Islet precursor cell (in vitro differentiated cells): ENCODE measurements around the gene MAGEB1.

Experiments used
- DNase-seq: peaks from one replicate; pipeline ENCODE4 v3.0.0-alpha.2; 2018

MAGEB1 gene

GRCh38 chrX:30301208-30301607 lies 54.3 kb downstream of the MAGEB1 start:
- DNase-seq = no peak
